HEK293 (cell line): ENCODE results near the gene TRAF3.

ENCODE experiments used
- CTCF ChIA-PET: fragments of 350-600 bp; formaldehyde crosslinking; extraction: SDS; loops from one replicate; lab custom pipeline; 2021; ENCODE audit warnings: antibody characterized with exemption; lab: Yijun Ruan, JAX
- POLR2A ChIA-PET: fragments of 300-600 bp; formaldehyde crosslinking; extraction: SDS; loops from one replicate; lab custom pipeline; 2020; ENCODE audit warnings: antibody characterized with exemption, inconsistent platforms; lab: Yijun Ruan, JAX
- H3K27ac ChIP-seq: fragments of 200-500 bp; sonication (Bioruptor generic); 2 replicates; pipeline ENCODE4 v1.5.1; 2014; ENCODE audit warnings: low read depth, low read length, control low read depth, inconsistent platforms; ENCODE audit errors: extremely low read depth
- H3K36me3 ChIP-seq, 2 experiments: fragments of 200-500 bp in 1 of 2; sonication (Bioruptor generic) in 1 of 2; 1 replicate in 1 of 2; 2 replicates in 1 of 2; pipeline ENCODE4 v1.5.1; 2014 to 2017; ENCODE audit warnings: inconsistent platforms in 2 of 2, low read length in 2 of 2; ENCODE audit not compliant: control insufficient read depth in 2 of 2, insufficient read depth in 1 of 2
- H3K4me1 ChIP-seq: fragments of 200-500 bp; sonication (Bioruptor generic); 2 replicates; pipeline ENCODE4 v1.5.1; 2014; ENCODE audit warnings: mild to moderate bottlenecking, low read length, inconsistent platforms; ENCODE audit not compliant: control insufficient read depth, insufficient read depth
- H3K4me3 ChIP-seq: 2 replicates; pipeline ENCODE4 v1.5.1; 2011; ENCODE audit warnings: low read depth, mild to moderate bottlenecking, control low read depth, low read length, moderate library complexity
- H3K9me3 ChIP-seq: fragments of 200-500 bp; sonication (Bioruptor generic); 2 replicates; pipeline ENCODE4 v1.5.1; 2014; ENCODE audit warnings: low read depth, low read length, inconsistent platforms; ENCODE audit not compliant: control insufficient read depth, insufficient read depth
- ATF2 ChIP-seq: fragments of 450-650 bp; formaldehyde crosslinking; IDR thresholded peaks from 2 replicates; pipeline ENCODE4 v1.5.1; 2016; ENCODE audit warnings: missing biosample characterization, missing genetic modification characterization, low read depth
- BCL11B ChIP-seq: fragments of 450-650 bp; formaldehyde crosslinking; IDR thresholded peaks from 2 replicates; pipeline ENCODE4 v1.5.1; 2016; ENCODE audit warnings: low read depth, missing biosample characterization, missing genetic modification characterization
- HOXD13 ChIP-seq: sonication (generic); formaldehyde crosslinking; IDR thresholded peaks from 2 replicates; pipeline ENCODE4 v1.8.0; 2022; ENCODE audit warnings: missing genetic modification reagents, borderline replicate concordance
- KLF9 ChIP-seq: fragments of 450-650 bp; formaldehyde crosslinking; IDR thresholded peaks from 2 replicates; pipeline ENCODE4 v1.5.1; 2016; ENCODE audit warnings: missing biosample characterization, missing genetic modification characterization, low read depth
- PATZ1 ChIP-seq: fragments of 450-650 bp; formaldehyde crosslinking; IDR thresholded peaks from 2 replicates; pipeline ENCODE4 v1.5.1; 2016; ENCODE audit warnings: missing biosample characterization, missing genetic modification characterization
- PRDM6 ChIP-seq: fragments of 450-650 bp; formaldehyde crosslinking; IDR thresholded peaks from 2 replicates; pipeline ENCODE4 v1.5.1; 2017; ENCODE audit warnings: missing biosample characterization, missing genetic modification characterization
- ZBTB20 ChIP-seq: fragments of 450-650 bp; formaldehyde crosslinking; IDR thresholded peaks from 2 replicates; pipeline ENCODE4 v1.5.1; 2016; ENCODE audit warnings: missing biosample characterization, missing genetic modification characterization
- ZBTB44 ChIP-seq: fragments of 450-650 bp; IDR thresholded peaks from 2 replicates; pipeline ENCODE4 v1.5.1; 2018; ENCODE audit warnings: missing biosample characterization, mild to moderate bottlenecking, missing genetic modification characterization
- ZNF175 ChIP-seq: fragments of 450-650 bp; formaldehyde crosslinking; IDR thresholded peaks from 2 replicates; pipeline ENCODE4 v1.5.1; 2016; ENCODE audit warnings: missing biosample characterization, missing genetic modification characterization
- ZNF350 ChIP-seq: fragments of 450-650 bp; formaldehyde crosslinking; IDR thresholded peaks from 2 replicates; pipeline ENCODE4 v1.5.0; 2017; ENCODE audit warnings: missing biosample characterization, mild to moderate bottlenecking, missing genetic modification characterization
- ZNF362 ChIP-seq: fragments of 450-650 bp; formaldehyde crosslinking; IDR thresholded peaks from 2 replicates; pipeline ENCODE4 v1.5.1; 2016; ENCODE audit warnings: missing biosample characterization, missing genetic modification characterization
- ZNF449 ChIP-seq: fragments of 450-650 bp; formaldehyde crosslinking; IDR thresholded peaks from 2 replicates; pipeline ENCODE4 v1.5.1; 2017; ENCODE audit warnings: missing biosample characterization, mild to moderate bottlenecking, missing genetic modification characterization, moderate library complexity
- ZNF473 ChIP-seq: fragments of 450-650 bp; formaldehyde crosslinking; IDR thresholded peaks from 2 replicates; pipeline ENCODE4 v1.5.1; 2017; ENCODE audit warnings: missing biosample characterization, missing genetic modification characterization
- ZNF660 ChIP-seq: fragments of 450-650 bp; IDR thresholded peaks from 2 replicates; pipeline ENCODE4 v1.5.1; 2018; ENCODE audit warnings: missing biosample characterization, mild to moderate bottlenecking, missing genetic modification characterization
- ZNF670 ChIP-seq: fragments of 450-650 bp; formaldehyde crosslinking; IDR thresholded peaks from 2 replicates; pipeline ENCODE4 v1.5.1; 2016; ENCODE audit warnings: missing biosample characterization, missing genetic modification characterization, low read depth
- ZNF677 ChIP-seq: fragments of 450-650 bp; IDR thresholded peaks from 2 replicates; pipeline ENCODE4 v1.5.0; 2018; ENCODE audit warnings: missing biosample characterization, mild to moderate bottlenecking, missing genetic modification characterization, moderate library complexity
- ZNF707 ChIP-seq: fragments of 450-650 bp; formaldehyde crosslinking; IDR thresholded peaks from 2 replicates; pipeline ENCODE4 v1.5.1; 2016; ENCODE audit warnings: missing biosample characterization, missing genetic modification characterization
- ZNF777 ChIP-seq: fragments of 450-650 bp; formaldehyde crosslinking; IDR thresholded peaks from 2 replicates; pipeline ENCODE4 v1.5.1; 2017; ENCODE audit warnings: missing biosample characterization, missing genetic modification characterization, borderline replicate concordance
- ZNF830 ChIP-seq: fragments of 450-650 bp; IDR thresholded peaks from 2 replicates; pipeline ENCODE4 v1.5.0; 2018; ENCODE audit warnings: missing biosample characterization, missing genetic modification characterization, low read depth, mild to moderate bottlenecking, moderate library complexity

TRAF3 gene

GRCh38 chr14:102938191-102938590 is 160.9 kb downstream of the TRAF3 start (continued):
- TF ChIP-seq ZBTB44 = no peak

GRCh38 chr14:102939329-102939728 is 162.1 kb downstream of the TRAF3 start:
- no peaks in the 10 kb centered on the region for H3K4me1 ChIP-seq
- H3K27ac ChIP-seq = no peak overlapping the region
- H3K4me3 ChIP-seq = no peak overlapping the region
- CTCF ChIA-PET = no interaction called here
- TF ChIP-seq ZNF670 (no peak), PATZ1 (tag by site-specific recombination) (no peak), ZNF449 (tag by site-specific recombination) (no peak), ZNF175 (no peak), ZNF707 (tag by site-specific recombination) (no peak), ZNF473 (no peak), ATF2 (tag by site-specific recombination) (no peak)
- POLR2A ChIA-PET = no interaction called here
- no peaks in the 10 kb centered on the region for H3K9me3 ChIP-seq
- peaks cover 0 to 75% of the 10 kb centered on the region in 2 experiments; a peak in 2 of 3 replicates for H3K36me3 ChIP-seq

- no peak for TF ChIP-seq BCL11B (tag by site-specific recombination)
- no peak for TF ChIP-seq ZNF677 (tag by site-specific recombination)
- TF ChIP-seq ZNF350 (tag by site-specific recombination) = no peak
- no peak for TF ChIP-seq ZBTB20 (tag by site-specific recombination)
- no peak for TF ChIP-seq ZNF362 (tag by site-specific recombination)
- TF ChIP-seq HOXD13 = no peak
- TF ChIP-seq KLF9 (tag by site-specific recombination) = no peak
- no peak for TF ChIP-seq ZNF660 (tag by site-specific recombination)
- TF ChIP-seq ZNF830 (tag by site-specific recombination) = no peak
- no peak for TF ChIP-seq PRDM6 (tag by site-specific recombination)
- TF ChIP-seq ZNF777 (tag by site-specific recombination) = no peak
- Histone ChIP-seq H3K27ac (no peak overlapping the region), H3K4me3 (no peak overlapping the region), H3K9me3 (no peaks in the 10 kb centered on the region), H3K4me1 (no peaks in the 10 kb centered on the region), H3K36me3 (peaks cover 0 to 82% of the 10 kb centered on the region in 2 experiments; a peak in 2 of 3 replicates)
- POLR2A ChIA-PET = no interaction called here
- CTCF ChIA-PET = interaction anchor here (0.5 kb wide), 1 partner anchor 26 kb away, joined by 3 read pairs; no protein-coding TSS in a partner anchor
These were observed 162.7 kb downstream of the TRAF3 start for GRCh38 chr14:102939820-102940561.
